Measurements from ENCODE around the gene SOCS6. TPM values are rescaled to one million over a fixed set of nuclear protein-coding genes. Genes with fewer than 3 reads are reported as not detected.
A peak's percentile ranks its signal among the peaks of the same experiment; 100 is the strongest.

The SOCS6 gene
- polyA plus RNA-seq, 2 of the 4 experiments (the other 2 are of a cell fraction) = 31.2 to 88.2 TPM

DNA sequence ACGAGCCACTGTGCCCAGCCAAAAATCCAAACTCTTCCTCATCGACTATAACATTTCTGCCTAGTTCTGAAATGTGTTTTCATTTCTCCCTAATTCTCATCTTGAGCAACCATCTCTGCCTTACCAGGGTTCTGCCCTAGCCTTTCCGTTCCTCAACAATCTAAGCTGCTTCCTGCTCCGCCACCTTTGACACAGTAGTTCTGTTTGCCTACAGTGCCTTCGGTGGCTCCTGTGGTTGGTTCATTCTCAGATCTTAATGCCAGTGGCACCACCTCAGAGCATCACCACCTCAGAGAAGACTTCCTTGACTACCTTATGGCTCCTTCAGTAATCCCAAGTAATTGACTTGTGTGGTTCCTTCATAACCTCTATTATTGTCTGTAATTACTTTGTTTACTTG is 3.8 kb downstream of the SOCS6 start:
- WGBS (ENCODE audit: missing lambda C conversion rate) = 36% methylated on average over 5 of the region's 5 CpGs
- ATAC-seq = no peak
- Histone ChIP-seq H3K9me3 (no peaks in the 10 kb centered on the region), H3K4me3 (peak overlapping the region; percentile 89), H3K4me1 (peaks cover 52% of the 10 kb centered on the region), H3K4me2 (peak overlapping the region; percentile 97), H3K27ac (peak overlapping the region; percentile 95 to 100)
- ChIA-PET CTCF (interaction anchor here (0.8 to 1.7 kb wide), 4 partner anchors 9 to 97 kb away, joined by 3 read pairs; no protein-coding TSS in a partner anchor), POLR2A (interaction anchor here (0.6 kb wide), 1 partner anchor 139 kb away, joined by 6 read pairs; no protein-coding TSS in a partner anchor)
- FAIRE-seq = no peak
- TF ChIP-seq POLR2AphosphoS2 (conservative IDR thresholded peaks at IDR 0.05; ENCODE audit: low read length) (no peak), NFE2L2 (conservative IDR thresholded peaks at IDR 0.05; ENCODE audit: low read length) (no peak), FOSL2 (IDR thresholded peaks at IDR 0.05) (no peak), FOSL2 (CRISPR knock-in tag; IDR thresholded peaks at IDR 0.05) (no peak), PHF8 (IDR thresholded peaks at IDR 0.05; ENCODE audit: borderline replicate concordance, low read depth) (no peak), CBX2 (IDR thresholded peaks at IDR 0.05; ENCODE audit: borderline replicate concordance, low read depth) (no peak), HDAC2 (IDR thresholded peaks at IDR 0.05) (no peak), EHMT2 (IDR thresholded peaks at IDR 0.05; ENCODE audit: low read depth) (no peak)
- TF ChIP-seq, protein P1, sequence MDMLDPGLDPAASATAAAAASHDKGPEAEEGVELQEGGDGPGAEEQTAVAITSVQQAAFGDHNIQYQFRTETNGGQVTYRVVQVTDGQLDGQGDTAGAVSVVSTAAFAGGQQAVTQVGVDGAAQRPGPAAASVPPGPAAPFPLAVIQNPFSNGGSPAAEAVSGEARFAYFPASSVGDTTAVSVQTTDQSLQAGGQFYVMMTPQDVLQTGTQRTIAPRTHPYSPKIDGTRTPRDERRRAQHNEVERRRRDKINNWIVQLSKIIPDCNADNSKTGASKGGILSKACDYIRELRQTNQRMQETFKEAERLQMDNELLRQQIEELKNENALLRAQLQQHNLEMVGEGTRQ (IDR thresholded peaks at IDR 0.05) = no peak
- TF ChIP-seq, protein P2, sequence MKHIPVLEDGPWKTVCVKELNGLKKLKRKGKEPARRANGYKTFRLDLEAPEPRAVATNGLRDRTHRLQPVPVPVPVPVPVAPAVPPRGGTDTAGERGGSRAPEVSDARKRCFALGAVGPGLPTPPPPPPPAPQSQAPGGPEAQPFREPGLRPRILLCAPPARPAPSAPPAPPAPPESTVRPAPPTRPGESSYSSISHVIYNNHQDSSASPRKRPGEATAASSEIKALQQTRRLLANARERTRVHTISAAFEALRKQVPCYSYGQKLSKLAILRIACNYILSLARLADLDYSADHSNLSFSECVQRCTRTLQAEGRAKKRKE (CRISPR knock-in tag; IDR thresholded peaks at IDR 0.05; ENCODE audit: low read depth) = no peak
- no peak for DNase-seq (ENCODE audit: low read depth in 1 of 2, low spot score in 1 of 2)

DNA sequence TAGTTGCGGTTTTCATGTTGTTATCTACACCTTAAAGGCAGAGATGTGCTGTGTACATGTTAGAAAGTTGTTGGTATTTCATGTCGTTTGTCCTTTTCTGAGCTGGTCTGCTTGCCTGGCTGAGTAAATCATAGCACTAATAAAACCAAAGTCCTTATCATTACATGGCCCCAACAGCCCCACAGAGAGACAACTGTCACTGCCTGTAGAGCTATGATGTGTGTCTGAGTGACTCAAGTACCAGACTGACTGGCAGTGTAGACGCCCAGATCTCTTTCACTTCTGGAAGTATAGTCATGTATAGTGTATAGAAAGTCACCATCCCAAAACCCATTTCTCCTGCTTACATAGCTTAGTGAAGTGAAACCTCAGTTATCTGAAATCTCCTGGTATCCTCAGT is 4.3 kb downstream of the SOCS6 start:
- TF ChIP-seq, protein P3, sequence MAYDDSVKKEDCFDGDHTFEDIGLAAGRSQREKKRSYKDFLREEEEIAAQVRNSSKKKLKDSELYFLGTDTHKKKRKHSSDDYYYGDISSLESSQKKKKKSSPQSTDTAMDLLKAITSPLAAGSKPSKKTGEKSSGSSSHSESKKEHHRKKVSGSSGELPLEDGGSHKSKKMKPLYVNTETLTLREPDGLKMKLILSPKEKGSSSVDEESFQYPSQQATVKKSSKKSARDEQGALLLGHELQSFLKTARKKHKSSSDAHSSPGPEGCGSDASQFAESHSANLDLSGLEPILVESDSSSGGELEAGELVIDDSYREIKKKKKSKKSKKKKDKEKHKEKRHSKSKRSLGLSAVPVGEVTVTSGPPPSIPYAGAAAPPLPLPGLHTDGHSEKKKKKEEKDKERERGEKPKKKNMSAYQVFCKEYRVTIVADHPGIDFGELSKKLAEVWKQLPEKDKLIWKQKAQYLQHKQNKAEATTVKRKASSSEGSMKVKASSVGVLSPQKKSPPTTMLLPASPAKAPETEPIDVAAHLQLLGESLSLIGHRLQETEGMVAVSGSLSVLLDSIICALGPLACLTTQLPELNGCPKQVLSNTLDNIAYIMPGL (CRISPR knock-in tag; IDR thresholded peaks at IDR 0.05; ENCODE audit: borderline replicate concordance) = no peak
- TF ChIP-seq KDM5A (IDR thresholded peaks at IDR 0.05) = no peak
- TF ChIP-seq CHD4 (IDR thresholded peaks at IDR 0.05; ENCODE audit: borderline replicate concordance) = no peak
- TF ChIP-seq RCOR1 (IDR thresholded peaks at IDR 0.05; ENCODE audit: low read depth, low read length) = no peak
- TF ChIP-seq, protein P4, sequence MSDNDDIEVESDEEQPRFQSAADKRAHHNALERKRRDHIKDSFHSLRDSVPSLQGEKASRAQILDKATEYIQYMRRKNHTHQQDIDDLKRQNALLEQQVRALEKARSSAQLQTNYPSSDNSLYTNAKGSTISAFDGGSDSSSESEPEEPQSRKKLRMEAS (IDR thresholded peaks at IDR 0.05) = no peak
- no peak for TF ChIP-seq RNF2 (IDR thresholded peaks at IDR 0.05; ENCODE audit: borderline replicate concordance, low read depth)
- no peak for TF ChIP-seq CHD2 (IDR thresholded peaks at IDR 0.05; ENCODE audit: low read length, partially characterized antibody)
- no peak for TF ChIP-seq HEYL (CRISPR knock-in tag; IDR thresholded peaks at IDR 0.05)
- TF ChIP-seq POLR2AphosphoS2 (conservative IDR thresholded peaks at IDR 0.05; ENCODE audit: low read length) = no peak
- TF ChIP-seq NR3C1 (IDR thresholded peaks at IDR 0.05) = no peak
- no peak for TF ChIP-seq MAZ (IDR thresholded peaks at IDR 0.05; ENCODE audit: borderline replicate concordance, low read depth, low read length)
- Histone ChIP-seq H3K9me3 (no peaks in the 10 kb centered on the region), H3K4me2 (peak overlapping the region; percentile 97), H3K27ac (peak overlapping the region; percentile 95 to 100), H3K4me1 (peaks cover 55% of the 10 kb centered on the region), H3K4me3 (peak overlapping the region; percentile 89; the same call in 2 of the 3 replicates)
- ChIA-PET POLR2A (interaction anchor here (0.6 to 0.8 kb wide), 3 partner anchors 97 to 139 kb away, joined by 3 to 6 read pairs (median 3); no protein-coding TSS in a partner anchor), CTCF (interaction anchor here (0.8 to 1.7 kb wide), 4 partner anchors 10 to 98 kb away, joined by 3 read pairs; no protein-coding TSS in a partner anchor)
- no peak for FAIRE-seq
- WGBS (ENCODE audit: missing lambda C conversion rate) = 6% methylated on average over 3 of the region's 3 CpGs
- no peak for DNase-seq (ENCODE audit: low read depth in 1 of 2, low spot score in 1 of 2)
- peak in 1 of 2 experiments; percentile 27; a peak in 3 of 6 replicates for ATAC-seq

All from A549 (cell line).